GM12874 (cell line): ENCODE data around the gene LARGE2.

Source experiments
- CTCF ChIP-seq: IDR thresholded peaks from 2 replicates; pipeline ENCODE4 v1.5.1; 2011; ENCODE audit warnings: low read depth, mild to moderate bottlenecking, control low read depth, low read length, moderate library complexity; ENCODE audit not compliant: insufficient read depth

Gene LARGE2

GRCh38 chr11:45913942-45914635 lies 8.4 kb upstream of the LARGE2 start:
- no peak for TF ChIP-seq CTCF

GRCh38 chr11:45915446-45915845 lies 7.0 kb upstream of the LARGE2 start:
- no peak for TF ChIP-seq CTCF

GRCh38 chr11:45917286-45917622 lies 5.2 kb upstream of the LARGE2 start:
- TF ChIP-seq CTCF: no peak

- TF ChIP-seq CTCF: no peak
Measured at GRCh38 chr11:45917623-45918330, 4.7 kb upstream of the LARGE2 start, which contains the start of gene PEX16. Gene PEX16 (minus strand): TSS chr11:45917877. CDS start chr11:45917811, 66 bp downstream.

DNA sequence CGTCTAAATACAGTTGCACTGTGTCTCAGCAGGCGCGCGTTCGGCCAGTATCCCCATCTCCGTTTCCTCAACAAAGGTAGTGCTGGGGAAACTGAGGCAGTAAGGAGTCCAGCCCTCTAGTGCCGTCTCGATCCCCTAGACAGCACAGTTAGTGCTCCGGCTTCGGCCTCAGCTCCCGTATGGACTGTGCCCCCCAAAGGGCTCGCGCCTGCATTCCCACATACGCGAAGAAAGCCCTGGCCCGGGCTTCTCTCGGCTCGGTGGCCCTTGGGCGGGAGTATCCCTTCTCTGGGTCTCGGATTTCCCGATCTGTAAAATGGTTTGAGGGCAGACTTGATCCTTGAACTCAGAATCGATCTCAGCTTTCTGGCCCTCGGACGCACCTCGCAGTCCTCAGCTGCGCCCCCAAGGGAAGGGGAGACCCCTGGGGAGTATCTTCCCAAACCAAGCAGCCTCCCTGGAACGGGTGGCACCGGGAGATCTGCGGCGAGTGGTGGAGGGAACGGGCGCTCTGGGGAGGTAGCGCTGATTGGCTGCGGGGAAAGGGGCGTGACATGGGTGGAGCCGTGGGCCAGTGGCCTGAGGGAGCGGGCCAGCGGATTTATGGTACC lies 4.0 kb upstream of the LARGE2 start:
- TF ChIP-seq CTCF: no peak

DNA sequence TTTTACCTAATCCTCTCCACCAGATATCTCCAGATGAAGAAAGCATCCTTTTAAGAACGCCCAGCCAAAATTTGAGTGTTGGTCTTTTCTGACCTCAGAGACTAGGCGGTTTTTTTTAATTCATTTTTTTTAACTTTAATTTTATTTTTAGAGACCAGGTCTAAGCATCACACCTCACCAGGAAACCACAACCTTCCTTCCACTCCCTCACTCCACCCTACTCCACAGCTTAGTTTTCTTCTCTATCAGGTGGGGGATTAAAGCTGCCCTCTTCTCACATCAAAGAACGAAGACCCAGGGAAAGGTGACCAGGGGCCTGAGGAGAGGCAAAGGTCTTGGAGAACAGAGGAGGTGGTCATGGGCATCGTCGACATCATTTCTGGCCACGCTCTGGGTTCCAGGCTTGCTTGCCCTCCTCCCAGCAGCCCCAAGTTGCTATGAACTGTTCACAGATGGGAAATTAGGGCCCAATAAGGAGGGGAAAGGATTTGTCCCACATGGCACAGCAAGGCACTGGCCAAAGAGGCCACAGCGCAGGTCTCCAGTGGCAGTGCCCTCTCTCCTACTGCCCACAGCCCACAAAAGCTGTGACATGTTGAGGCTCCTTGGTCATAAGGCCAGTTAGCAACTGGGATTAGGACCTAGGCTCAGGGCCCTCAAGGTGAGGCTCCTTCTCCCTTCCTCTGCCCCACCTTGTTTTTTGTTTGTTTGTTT lies 3.3 kb upstream of the LARGE2 start:
- TF ChIP-seq CTCF: no peak
